Stimulated activated CD8-positive, alpha-beta memory T cell treated with anti-CD3 and anti-CD28 coated beads, Interleukin-12 subunit alpha, Interleukin-12 subunit beta, amount 100 ng/mL, for 1 hour (primary cell): Measurements from ENCODE around the gene C11orf91.
"Not testable (repeated sequence)": the region's sequence is repeated elsewhere in the genome, so short reads cannot be mapped to it uniquely, and the experiment has no call there.

ENCODE experiments used
- DNase-seq: peaks from one replicate; pipeline ENCODE4 v3.0.0-alpha.2; 2020; ENCODE audit warnings: low read depth

Gene C11orf91

DNA sequence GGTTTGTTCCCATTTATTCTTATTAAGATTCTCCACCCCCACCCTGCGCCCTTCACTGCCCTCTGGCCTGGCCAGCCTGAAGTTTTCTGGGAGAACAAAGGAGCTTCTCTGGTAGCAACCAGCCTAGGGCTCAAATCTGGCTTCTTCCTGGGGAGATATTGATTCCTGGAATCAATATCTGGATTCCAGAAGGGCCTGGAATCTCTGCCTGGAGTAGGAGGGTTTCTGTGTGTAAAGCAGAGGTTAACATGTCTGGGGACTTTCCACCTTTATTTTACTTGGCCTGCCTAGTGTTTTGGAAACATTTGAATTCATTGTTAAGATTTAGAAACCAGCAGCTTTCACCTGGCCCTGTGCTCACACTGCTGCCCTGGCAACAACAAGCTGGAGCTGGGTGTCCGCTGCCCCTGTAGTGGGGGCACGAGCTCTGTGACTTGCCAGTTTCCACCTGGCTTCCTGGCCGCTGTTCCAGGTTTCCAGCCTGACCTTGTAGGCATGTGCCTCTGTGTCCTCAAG lies 5.5 kb downstream of the C11orf91 start:
- no peak for DNase-seq

DNA sequence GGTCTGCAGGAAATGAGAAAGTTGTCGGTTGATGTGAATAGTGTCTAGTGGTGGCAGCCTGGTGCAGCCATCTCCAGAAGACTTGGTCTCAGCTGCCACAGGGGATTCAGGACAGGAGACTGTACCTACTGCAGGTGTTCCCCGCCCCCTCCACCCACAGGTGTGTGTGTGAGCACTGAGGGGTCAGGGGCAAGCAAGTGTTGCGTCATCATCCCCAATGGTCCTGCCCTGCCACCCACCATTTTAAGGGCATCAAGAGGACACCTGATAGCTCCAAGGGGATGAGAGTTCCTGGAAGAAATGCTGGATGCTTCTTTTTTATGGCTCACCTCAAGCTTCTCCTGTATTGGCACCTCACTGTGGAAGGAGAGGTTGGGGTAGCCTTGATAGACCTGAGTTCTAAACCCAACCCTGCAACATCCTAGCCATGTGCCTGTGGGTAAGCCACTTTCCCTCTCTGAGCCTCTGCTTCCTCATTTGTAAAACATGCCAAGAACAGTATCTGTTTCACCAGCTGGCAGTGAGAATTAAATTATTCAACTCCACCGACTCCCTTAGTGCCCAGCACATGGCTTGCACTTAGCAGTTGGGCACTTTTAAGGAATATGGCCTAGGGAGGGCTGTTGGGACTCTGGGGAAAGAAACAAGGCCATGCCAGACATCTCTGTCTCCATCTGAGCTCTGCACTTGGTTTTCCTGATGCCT lies 6.1 kb downstream of the C11orf91 start:
- no peak for DNase-seq

DNA sequence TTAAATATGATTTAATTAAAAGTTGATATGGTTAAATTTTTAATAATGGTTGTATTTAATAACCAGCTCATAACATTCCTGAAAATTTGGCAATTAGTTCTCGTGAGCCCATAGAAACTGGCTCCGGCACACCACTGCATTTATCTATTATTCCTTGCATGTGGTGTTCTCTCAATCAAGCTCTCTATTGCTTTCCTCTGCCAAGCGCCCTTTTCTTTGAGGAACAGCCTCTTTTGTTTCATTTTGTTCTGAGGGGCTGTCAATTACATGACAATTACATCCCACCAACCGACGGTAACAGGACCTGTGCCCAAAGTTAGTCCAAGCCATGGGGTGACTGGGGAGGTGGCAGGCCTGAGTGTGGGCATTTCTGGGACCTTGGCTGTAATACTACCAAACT lies 8.1 kb downstream of the C11orf91 start:
- DNase-seq, result no peak

DNA sequence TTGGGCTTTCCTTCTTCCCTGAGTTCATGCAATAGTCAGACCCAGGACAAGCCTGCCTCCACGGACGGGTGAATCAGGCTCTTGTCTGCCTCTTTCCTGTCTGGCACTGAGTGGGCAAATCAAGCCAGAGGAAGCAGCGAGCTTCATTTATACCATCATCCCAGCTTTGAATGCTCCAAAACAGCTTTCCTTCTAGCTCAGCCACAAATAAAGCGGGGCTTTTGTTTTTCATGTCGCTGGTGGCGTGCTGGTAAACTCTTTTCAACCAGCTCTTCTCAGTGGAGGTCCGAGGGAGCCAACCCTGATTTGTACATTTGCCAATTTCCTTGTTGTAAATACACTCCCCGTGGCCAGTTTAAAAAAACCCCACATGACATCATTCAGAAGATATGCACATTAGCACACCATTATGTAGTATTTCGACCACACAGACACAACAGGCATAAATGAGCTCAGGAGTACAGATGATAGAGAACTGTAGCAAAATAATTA lies 8.6 kb downstream of the C11orf91 start:
- no peak for DNase-seq

DNA sequence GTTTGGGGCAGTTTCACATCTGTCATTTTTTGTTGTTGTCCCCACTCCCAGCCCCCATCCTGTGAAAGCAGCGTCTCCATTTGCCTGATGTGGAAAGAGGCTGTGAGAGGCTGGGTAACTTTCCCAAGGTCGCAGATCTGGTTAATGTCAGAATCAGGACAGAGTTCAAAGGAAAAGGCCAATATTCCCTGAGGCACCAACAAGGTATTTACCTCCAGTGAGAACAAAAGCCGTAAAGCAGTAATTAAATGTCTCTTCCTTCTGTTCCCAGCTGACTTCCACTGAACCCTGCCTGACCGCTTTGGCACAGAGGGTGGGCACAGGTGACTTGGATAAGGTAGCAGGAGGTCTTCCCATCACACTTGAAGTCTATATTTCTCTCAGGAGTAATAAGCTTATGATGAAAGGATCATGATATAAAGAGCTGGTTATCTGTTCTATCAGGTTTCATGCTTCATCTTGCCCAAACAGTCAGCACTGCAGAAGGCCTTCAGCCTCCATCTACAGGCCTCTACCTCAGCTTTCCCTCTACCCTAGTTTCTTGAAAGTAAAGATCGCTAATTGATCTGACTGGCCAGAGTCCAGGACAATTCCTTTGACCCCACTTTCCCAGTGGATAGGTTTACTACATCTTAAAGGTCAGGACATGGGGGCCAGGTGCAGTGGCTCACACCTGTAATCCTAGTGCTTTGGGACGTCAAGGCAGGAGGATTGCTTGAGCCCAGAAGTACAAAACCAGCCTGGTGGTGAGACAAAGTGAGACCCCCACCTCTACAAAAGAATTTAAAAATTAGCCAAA lies 9.4 kb downstream of the C11orf91 start:
- DNase-seq, result no peak

DNA sequence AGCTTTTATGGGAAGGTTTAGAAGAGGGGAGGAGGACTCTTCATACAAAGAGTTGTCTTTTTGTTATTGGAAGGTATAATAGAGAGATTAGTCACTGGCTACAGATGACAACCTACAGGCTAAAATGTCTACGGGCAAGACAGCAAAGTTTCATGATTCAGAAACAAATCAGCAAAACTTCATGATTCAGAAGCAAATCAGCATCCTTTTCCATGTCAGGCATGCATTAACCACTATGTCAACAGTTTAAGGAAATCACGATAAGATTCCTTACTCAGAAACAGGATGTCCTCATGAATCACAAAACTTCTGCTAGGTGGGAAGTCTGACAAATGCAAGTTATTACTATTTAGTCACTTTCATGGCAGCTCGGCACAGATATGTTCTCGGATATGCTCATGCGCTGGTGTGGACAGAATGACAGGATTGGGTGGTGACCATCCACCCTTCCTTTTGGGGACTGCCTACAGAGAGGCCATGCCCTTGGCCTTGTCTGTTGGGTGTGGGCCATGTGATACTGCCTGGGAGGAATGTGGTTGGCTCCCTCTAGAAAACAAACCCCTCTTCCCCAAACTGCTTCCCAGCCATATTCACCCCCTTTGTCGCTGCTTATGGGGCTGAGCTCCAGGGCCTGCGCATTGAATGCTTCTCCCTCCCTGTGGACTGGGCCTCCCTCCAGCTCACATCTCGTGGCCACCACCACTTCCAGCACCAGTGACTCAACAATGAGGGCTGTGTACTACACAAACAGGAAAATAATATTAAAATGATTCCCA lies 10.1 kb downstream of the C11orf91 start:
- no peak for DNase-seq

DNA sequence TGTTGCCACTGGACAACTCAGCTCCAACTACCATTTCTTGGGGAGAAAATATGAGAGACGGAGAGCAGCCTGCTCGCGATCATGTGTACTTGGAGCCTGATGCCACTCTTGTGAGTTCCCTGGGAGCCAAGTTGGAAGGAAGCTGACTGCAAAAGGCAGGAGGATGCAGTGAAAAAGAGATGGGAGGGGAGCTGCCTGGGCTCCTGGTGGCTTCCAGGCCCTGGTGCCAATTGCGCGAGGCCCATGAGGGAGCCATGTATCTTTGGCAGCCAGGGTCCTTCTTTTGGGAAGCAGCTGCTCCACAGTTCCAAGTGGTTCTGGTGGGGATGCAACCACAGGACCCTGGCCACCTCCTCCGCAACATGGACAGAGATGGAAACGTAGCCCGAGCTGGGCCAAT lies 11.1 kb downstream of the C11orf91 start:
- DNase-seq, result no peak

DNA sequence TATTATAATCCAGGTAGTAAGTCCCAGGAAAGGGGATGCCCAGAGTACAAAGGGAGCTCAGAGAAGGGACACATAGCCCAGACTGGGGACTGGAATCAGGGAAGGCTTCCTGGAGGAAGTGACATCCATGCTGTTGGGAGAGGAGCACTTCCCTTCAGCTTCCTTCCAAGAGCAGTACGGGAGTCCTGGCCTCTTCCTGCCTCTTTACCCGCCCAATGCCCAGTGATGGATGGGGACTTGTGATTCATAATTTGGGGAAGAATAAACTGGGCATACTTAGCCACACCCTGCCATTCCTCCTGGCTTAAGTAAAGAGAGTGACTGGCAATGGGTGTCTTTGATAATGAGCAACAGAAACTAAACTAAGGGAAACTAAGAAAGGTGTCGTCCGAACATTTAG lies 11.5 kb downstream of the C11orf91 start:
- DNase-seq, result no peak

DNA sequence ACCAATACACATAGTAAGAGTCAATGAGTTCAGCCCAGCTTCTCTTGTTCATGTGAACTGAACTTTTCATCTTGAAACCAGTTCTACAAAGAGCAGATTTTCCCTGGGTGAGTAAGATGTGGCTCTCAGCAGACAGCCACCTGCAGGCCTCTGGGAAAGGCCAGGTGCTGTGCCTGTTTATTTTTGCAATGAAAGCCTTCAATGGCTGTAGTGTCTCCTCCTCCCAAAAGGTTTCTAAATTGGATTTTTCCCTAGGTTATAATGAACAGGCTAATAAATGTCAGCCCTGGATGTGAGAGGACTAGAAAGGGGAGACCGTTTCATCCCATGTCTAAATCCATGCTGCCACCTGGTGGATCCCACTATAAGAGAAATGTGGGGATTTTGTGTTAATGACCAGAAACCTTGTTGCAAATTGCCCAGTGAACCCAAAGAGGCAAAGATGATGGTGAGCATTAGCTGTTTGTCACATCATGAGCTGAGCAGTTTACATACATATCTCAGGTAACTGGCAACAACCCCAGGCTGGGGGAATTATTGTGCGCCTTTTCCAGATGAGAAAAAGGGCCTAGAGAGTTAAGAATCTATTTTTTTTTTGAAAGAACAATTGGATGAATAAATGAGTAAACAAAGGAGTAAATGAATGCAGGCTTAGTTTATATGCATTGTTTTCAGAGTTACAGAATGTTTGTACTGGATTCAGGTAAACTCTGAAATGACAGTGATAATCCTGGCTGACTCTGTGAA lies 12.7 kb downstream of the C11orf91 start:
- no peak for DNase-seq

DNA sequence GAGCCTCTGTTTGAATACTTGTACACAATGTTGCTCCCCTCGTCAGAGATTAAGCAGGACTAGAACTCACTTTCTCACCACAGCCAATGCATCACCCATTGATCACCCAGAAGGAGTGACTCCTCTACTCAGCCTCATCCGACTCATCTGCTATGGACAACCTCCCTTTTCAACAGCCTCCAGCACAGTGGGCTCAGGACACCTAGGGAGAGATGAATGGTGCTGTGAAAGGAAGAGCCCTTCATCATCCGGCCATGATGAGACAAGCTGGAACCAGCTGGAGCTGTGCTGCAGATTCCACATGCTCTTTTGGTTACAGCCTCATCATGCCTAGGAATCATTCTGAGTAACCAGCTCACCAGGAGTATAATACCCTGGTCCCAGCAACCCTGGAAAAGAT lies 15.5 kb downstream of the C11orf91 start:
- no peak for DNase-seq

DNA sequence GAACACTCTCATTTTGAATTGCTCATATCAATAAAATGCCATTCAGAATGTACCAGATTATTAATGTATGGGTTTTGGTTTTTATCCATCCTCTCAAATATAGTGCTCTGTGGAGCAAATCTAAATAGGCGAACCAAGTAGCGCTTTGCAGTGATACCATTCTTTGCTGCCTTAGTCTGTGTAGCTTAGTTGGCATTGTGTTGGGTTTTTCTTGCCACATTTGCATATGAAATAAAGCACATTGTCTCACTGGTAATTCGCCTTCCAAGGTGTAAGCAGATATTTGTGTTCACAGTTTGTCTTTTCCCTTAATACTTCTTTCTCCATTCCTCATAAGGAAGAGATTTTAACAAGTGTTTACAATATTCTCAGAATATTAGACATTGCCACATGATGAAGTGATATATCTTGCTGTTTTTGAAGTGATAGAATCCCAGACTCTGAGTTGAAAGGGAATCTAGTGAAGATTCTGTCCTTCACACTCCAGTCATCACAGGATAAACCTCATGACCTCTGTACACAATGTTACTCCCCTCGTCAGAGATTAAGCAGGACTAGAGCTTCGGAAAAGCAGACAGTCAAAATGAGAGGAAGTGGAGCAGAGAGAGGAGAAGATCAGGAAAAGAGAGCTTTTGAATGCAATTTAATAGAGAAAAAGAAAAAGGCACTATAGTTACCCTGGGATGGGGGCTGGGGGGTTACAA lies 16.5 kb downstream of the C11orf91 start:
- no peak for DNase-seq

DNA sequence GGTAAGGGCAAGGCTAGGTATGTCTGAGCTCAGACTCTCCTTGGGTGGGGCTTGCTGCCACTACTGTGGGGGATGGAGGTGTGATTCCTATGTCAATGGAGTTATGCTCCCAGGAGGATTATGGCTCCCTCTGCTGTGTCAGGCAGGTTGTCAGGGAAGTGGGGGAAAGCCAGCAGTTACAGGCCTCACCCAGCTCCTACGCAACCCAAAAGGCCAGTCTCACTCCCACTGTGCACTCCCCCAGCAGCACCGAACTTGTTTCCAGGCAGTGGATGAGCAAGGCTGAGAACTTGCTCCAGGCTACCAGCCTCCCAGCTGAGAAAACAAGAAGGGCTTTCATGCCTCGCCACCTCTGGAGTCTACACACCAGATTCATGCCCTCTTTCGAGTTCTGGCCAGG lies 18.2 kb downstream of the C11orf91 start:
- no peak for DNase-seq

DNA sequence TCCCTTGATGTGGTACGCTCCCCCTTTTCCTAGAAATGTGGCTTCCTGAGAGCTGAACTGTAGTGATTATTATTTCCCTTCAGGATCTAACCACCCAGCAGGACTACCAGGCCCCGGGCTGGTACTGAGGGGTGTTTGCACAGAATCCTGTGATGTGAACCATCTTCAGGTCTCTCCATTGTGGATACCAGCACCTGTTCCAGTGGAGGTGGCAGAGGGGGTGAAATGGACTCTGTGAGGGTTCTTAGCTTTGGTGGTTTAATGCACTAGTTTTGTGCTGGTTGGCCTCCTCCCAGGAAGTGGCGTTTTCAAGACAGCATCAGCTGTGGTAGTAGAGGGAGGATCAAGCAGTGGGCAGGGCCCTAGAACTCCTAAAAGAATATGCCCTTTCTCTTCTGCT lies 18.6 kb downstream of the C11orf91 start:
- no peak for DNase-seq

DNA sequence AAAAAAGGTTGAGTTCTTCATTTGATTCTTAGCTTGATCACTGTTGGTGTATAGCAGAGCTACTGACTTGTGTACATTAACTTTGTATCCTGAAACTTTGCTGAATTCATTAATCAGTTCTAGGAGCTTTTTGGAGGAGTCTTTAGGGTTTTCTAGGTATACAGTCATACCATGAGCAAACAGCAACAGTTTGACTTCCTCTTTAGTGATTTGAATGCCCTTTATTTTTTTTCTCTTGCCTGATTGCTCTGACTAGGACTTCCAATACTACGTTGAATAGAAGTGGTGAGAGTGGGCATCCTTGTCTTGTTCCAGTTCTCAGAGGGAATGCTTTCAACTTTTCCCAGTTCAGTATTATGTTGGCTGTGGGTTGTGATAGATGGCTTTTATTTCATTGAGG lies 22.0 kb downstream of the C11orf91 start:
- not testable (repeated sequence) for DNase-seq

DNA sequence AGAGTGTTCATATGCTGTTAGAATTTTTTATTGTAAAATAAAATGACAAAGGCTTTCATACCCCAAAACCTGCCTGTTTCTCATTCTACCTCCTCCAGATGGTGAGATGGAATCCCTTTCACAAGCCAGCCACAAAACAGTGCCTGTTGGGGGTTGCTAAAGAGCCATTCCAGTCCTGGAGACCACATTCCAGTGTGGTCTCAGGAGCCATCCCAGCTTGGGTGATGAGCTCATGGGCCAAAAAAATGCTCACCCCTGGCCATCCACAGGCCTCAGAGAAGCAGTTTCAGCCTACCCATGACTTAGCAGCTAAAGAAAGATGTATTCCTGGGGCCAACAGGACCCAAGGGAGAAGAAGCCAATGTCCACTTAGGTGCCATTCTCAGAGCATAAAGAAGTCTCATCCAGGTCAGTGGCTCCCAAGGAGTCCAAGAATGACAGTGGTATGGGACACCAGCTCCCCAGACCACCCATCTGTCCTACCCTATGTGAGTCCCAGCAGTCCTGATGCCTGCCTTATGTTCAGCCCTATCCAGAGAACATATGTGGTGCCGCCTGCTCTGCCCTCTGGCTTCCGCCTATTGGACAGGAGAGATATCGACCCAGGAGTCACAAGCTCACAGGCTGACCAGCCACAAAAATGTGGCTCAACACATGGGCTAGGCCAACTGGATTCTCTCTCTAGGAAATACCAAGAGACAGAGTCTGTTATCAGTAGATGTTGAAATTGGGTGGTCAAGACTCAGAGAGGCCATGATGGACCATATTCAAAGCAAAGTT lies 26.4 kb downstream of the C11orf91 start:
- no peak for DNase-seq

DNA sequence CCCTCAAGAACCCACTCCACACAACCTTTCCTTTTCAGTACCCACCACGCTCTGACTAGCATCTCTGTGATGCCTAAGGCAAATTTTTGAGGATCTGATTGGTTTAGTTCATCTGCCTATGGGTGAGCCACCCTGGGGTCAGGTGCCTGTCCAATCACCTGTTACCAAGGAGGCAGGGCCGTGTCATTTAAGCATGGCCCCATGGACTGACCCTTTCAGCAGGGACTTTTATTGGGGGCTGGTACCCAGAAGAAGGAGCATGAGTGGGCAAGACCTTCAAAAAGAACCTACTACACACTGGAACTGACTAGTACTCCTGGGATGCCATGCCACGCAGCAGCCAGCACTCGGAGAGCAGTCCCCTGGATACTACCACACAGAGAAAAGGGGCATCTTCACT lies 28.4 kb downstream of the C11orf91 start:
- no peak for DNase-seq

DNA sequence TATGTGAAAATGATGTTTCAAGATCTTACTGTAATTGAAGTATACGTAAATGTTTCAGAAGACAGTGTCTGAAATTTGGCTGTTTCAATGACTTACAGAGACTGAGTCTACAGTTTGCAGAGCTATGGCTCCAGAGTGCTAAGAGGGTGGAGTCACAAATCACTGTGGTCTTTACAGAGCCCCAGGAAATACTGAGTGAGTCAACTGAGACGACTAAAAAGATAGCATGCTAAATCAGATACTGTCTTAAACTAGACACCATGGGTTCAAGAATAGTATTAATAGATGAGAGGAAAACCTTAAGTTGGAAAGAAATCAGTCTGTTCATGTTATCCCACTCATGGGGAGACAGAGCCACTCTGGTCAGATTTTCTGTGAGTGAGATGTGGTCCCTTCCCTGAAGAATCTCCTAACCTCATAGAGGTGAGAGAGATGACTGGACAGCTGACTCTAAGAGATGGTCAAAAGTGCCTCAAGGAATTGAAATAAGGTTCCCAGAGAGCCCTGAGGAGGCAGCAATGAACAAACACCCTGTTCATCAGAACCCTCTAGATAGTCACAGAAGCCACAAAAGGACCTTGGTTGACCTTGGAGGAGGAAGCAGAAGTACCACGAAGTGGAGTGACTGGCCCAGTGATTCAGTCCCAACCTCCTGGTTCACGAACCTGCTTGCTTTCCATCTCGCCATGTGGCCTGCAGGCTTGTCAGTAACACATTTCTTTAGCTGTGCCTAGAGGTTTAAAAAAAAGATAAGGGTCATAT lies 30.2 kb downstream of the C11orf91 start:
- DNase-seq, result no peak

DNA sequence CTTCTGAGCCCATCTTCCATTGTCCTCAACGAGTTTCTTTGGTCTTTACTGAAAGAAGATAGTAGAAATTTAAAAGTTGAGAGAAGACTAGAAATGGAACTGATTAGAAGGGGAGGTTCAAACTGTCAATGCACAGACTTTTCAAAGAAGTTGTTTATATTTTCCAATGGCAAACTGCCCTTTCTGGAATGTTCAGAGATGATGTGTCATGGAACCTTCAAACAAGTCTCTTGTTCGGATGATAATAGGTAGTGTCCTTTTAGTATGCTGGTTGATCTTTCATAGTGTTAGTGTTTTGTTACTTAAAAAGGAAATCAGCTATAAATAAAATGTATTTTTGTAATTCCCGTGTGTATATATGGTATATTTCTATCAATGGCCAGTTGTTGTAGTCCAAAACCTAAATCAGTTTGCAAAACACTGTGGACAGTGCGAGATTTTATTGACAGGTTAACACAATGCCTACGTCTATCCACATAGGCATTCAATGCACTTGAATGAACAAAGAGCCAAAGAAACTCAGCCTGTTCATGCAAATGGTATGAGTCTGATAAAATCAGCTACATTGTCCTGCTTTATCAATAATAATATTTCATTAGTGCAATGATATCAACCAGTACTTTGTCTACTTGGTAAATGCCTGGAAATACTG lies 30.9 kb downstream of the C11orf91 start:
- DNase-seq, result no peak

DNA sequence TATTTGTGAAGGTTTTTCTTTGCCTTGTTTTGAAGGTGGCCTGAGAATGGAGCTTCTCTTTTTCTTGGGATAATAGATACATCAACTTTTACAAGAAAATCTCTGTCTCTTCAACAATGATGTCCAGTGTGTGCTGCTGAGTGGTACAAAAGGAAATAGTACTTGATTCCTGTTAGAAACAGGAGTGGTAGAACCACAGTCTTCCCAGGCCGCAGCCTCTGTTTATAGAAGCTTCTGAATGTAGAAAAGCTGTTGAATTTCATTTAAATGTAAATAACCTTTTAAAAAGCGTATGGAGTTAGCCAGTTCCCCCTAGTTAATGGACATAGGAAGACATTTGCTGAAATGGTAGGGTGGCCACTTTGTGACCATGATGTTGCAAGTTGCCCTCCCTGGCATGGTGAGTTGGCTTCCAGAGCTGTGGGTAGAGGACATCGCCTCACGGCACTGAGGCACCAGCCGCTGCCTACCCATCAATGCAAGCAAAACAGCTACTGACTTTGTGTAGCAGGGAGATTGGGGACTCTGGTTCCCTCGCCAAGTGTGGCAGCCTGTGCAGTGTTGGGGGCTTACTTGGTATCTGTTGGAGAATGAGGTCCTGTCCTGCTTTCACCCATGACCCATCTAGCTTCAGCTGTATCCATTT lies 31.6 kb downstream of the C11orf91 start:
- DNase-seq, result no peak
